ENCODE data around the gene CCT6A.

- TF ChIP-seq CBX3 (IDR thresholded peaks at IDR 0.05; ENCODE audit: low read depth) (no peak), POLR2AphosphoS5 (IDR thresholded peaks at IDR 0.05; ENCODE audit: low read depth, low read length) (no peak), ATF3 (IDR thresholded peaks at IDR 0.05) (no peak), CTCF (IDR thresholded peaks at IDR 0.05 in 2 of 3, conservative IDR thresholded peaks at IDR 0.05 in 1 of 3; ENCODE audit: borderline replicate concordance in 1 of 3, insufficient read depth in 1 of 3, low read depth in 2 of 3, low read length in 2 of 3) (no peak), SIN3A (IDR thresholded peaks at IDR 0.05; ENCODE audit: low read depth) (no peak), POLR2A (IDR thresholded peaks at IDR 0.05; ENCODE audit: borderline replicate concordance, extremely low read depth, insufficient read depth, insufficient read length) (no peak), EGR1 (IDR thresholded peaks at IDR 0.05; ENCODE audit: low read depth) (no peak), MAX (IDR thresholded peaks at IDR 0.05) (no peak), EZH2 (IDR thresholded peaks at IDR 0.05) (no peak)
Measured at GRCh38 chr7:56026538-56026937, 25.0 kb upstream of the CCT6A start.

All from HCT116 (cell line).